Uterus (tissue), 4 donors: Measurements from ENCODE around the gene NPFF. TPM values are rescaled to one million over a fixed set of nuclear protein-coding genes. Genes with fewer than 3 reads are reported as not detected.
A peak's percentile ranks its signal among the peaks of the same experiment; 100 is the strongest.

ENCODE experiments used
- DNase-seq, 2 donors: peaks; one replicate each; pipeline ENCODE4 v3.0.0-alpha.2; 2019 to 2020
- H3K27ac ChIP-seq, 2 donors: fragments of 200-600 bp; sonication (generic); 1 replicate in 1 of 2; 2 replicates in 1 of 2; pipeline ENCODE4 v1.5.1; 2016 to 2018
- H3K27me3 ChIP-seq, 2 donors: fragments of 200-600 bp; sonication (generic); one replicate each; pipeline ENCODE4 v1.5.1; 2018 to 2019; ENCODE audit warnings: control low read depth in 1 of 2
- H3K36me3 ChIP-seq, 2 donors: fragments of 200-600 bp; sonication (generic); one replicate each; pipeline ENCODE4 v1.5.1; 2019; ENCODE audit warnings: control low read depth in 1 of 2
- H3K4me1 ChIP-seq, 2 donors: fragments of 200-600 bp; sonication (generic); one replicate each; pipeline ENCODE4 v1.5.1; 2018 to 2019; ENCODE audit warnings: control low read depth in 1 of 2
- H3K4me3 ChIP-seq, 2 donors: fragments of 200-600 bp; sonication (generic); 1 replicate in 1 of 2; 2 replicates in 1 of 2; pipeline ENCODE4 v1.5.1; 2018 to 2019; ENCODE audit warnings: mild to moderate bottlenecking in 1 of 2
- H3K9me3 ChIP-seq, 2 donors: fragments of 200-600 bp; sonication (generic); one replicate each; pipeline ENCODE4 v1.5.1; 2019; ENCODE audit warnings: control low read depth in 1 of 2
- CTCF ChIP-seq, 4 experiments: fragments of 200-600 bp in 2 of 4; fragments of 450-650 bp in 2 of 4; sonication (generic) in 2 of 4; IDR thresholded peaks; one replicate each; pipeline ENCODE4 v1.5.1; 2016 to 2019; ENCODE audit warnings: antibody characterized with exemption in 4 of 4, mild to moderate bottlenecking in 2 of 4, moderate library complexity in 1 of 4
- POLR2A ChIP-seq, 2 donors: fragments of 450-650 bp; IDR thresholded peaks; one replicate each; pipeline ENCODE4 v1.6.1; 2016; ENCODE audit warnings: antibody characterized with exemption in 2 of 2, mild to moderate bottlenecking in 1 of 2, moderate library complexity in 1 of 2
- intact Hi-C: fragments of 100-400 bp; cut with DNase I; formaldehyde crosslinking; loops from one replicate; pipeline ENCODE4 v1.15.1; 2023; ENCODE audit warnings: low total_unique reads
- total RNA-seq, 4 donors: library from RNA; depleted of rRNA in 3 of 4; stranded (reverse); fragments of >200 nt in 3 of 4; gene quantifications; one replicate each; pipeline versions ENCODE4 v1.1.0 to v1.2.4, GENCODE V29; 2014 to 2023
- donor health status: DM: yes; HTN: yes; CAD: no.

NPFF gene
- total RNA-seq, 4 donors from 2014 or later, result not detected

DNA sequence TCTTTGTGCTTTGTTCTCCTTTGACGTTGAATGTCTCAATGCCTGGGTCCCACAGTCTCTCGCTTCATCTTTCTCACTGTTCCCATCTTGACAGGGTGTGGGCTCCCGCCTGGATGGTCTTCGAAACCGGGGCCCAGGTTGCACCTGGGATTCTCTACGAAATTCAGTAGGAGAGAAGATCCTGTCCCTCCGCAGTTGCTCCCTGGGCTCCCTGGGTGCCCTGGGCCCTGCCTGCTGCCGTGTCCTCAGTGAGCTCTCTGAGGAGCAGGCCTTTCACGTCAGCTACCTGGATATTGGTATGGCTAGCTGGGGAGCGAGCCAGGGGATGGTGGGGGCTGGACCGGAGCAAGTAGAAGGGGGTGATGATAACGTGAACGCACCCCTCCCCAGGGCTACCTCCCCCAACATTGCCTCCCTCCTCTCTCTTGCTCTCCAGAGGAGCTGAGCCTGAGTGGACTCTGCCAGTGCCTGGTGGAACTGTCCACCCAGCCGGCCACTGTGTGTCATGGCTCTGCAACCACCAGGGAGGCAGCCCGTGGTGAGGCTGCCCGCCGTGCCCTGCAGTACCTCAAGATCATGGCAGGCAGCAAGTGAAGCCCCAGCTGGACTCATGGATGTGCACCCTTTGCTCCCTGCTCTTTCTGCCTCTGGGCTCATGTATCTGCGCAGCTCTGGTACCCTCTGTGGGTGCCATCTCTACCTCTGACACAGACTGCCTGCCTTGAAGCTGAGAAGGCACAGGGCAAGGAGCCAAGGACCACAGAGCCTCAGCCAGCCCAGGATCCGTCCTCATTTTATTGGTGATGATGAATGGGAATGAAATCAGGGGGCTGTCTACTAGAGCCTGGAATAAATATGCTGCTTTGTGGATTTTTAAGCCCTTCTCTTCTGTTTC is 1.5 kb downstream of the NPFF start:
- Histone ChIP-seq H3K36me3 (no peaks in the 10 kb centered on the region), H3K27me3 (no peaks in the 10 kb centered on the region), H3K27ac (peak overlapping the region in 1 of 2 donors; percentile 28), H3K4me3 (no peak overlapping the region), H3K9me3 (no peaks in the 10 kb centered on the region), H3K4me1 (peaks cover 0 to 19% of the 10 kb centered on the region in 2 donors)
- DNase-seq, result no peak
- intact Hi-C loops, result loop anchor here (2.0 to 10.0 kb wide), 2 partner anchors 51 to 153 kb away; partner anchors contain the start of gene PCBP2
- no peak for TF ChIP-seq CTCF (IDR thresholded peaks at IDR 0.05)
- TF ChIP-seq POLR2A (IDR thresholded peaks at IDR 0.05), result no peak

DNA sequence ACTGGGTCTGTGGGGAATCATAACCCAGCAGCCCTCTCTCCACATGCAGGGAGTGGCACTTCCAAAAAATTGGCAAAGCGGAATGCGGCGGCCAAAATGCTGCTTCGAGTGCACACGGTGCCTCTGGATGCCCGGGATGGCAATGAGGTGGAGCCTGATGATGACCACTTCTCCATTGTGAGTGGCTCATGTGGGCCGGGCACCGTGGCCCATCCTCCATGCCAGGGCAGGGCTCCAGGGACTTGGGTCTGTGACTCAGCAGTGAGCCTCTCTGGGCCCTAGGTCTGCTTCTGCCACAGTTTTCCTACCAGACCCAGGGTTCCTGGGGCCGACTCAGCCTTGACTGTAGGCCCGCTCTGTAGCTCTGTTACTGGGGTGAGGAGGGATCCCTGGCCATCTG is 2.2 kb downstream of the NPFF start:
- Histone ChIP-seq H3K4me3 (no peak overlapping the region), H3K36me3 (no peaks in the 10 kb centered on the region), H3K27me3 (no peaks in the 10 kb centered on the region), H3K27ac (peak overlapping the region in 1 of 2 donors; percentile 28), H3K4me1 (peaks cover 0 to 19% of the 10 kb centered on the region in 2 donors), H3K9me3 (no peaks in the 10 kb centered on the region)
- no peak for DNase-seq
- no peak for TF ChIP-seq POLR2A (IDR thresholded peaks at IDR 0.05)
- TF ChIP-seq CTCF (IDR thresholded peaks at IDR 0.05), result no peak
- intact Hi-C loops, result loop anchor here (10.0 kb wide), 1 partner anchor 50 kb away; the partner anchor contains the start of gene PCBP2

DNA sequence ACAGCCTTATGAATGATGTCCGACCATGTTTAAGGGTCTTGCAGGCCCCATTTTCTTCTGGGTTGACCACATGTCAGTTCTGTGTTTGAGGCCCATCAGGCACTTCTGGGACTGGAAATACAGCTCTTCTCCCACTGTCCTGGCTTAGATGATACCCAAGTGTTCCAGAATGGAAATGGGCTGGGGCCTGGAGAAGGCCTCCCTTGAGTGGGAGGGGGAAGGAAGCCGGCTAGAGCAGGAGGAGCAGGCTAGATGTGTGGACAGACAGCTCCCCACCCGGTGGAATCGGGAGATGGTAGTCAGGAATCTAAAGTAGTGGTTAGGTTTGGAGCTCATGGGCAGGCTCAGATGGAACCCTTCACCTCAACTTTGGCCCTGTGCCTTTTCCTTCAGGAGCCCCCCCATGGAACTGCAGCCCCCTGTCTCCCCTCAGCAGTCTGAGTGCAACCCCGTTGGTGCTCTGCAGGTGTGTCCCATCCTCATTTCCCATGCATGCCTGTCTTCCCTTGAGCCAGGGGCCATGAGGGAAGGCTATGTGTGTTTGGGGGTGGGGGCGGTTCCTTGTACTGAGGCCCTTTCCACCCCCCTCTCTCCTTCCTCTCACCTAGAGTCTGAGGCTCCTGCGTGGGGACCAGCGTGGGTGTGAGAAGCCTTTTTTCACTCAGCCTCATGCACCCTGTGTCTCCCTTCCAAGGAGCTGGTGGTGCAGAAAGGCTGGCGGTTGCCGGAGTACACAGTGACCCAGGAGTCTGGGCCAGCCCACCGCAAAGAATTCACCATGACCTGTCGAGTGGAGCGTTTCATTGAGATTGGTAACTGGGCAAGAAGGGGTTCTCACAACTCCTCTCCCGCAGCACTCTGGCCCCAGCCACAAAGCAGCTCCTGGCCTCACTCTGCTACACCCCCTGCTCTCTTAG is 3.0 kb downstream of the NPFF start:
- DNase-seq, result no peak
- TF ChIP-seq POLR2A (IDR thresholded peaks at IDR 0.05) (no peak), CTCF (IDR thresholded peaks at IDR 0.05) (no peak)
- no peaks in the 10 kb centered on the region for H3K9me3 ChIP-seq
- intact Hi-C loops, result loop anchor here (10.0 kb wide), 1 partner anchor 49 kb away; the partner anchor contains the start of gene PCBP2
- peaks cover 0 to 19% of the 10 kb centered on the region in 2 donors for H3K4me1 ChIP-seq
- H3K27me3 ChIP-seq, result no peaks in the 10 kb centered on the region
- H3K27ac ChIP-seq, result peak overlapping the region; percentile 96 to 99
- H3K36me3 ChIP-seq, result no peaks in the 10 kb centered on the region
- H3K4me3 ChIP-seq, result no peak overlapping the region

DNA sequence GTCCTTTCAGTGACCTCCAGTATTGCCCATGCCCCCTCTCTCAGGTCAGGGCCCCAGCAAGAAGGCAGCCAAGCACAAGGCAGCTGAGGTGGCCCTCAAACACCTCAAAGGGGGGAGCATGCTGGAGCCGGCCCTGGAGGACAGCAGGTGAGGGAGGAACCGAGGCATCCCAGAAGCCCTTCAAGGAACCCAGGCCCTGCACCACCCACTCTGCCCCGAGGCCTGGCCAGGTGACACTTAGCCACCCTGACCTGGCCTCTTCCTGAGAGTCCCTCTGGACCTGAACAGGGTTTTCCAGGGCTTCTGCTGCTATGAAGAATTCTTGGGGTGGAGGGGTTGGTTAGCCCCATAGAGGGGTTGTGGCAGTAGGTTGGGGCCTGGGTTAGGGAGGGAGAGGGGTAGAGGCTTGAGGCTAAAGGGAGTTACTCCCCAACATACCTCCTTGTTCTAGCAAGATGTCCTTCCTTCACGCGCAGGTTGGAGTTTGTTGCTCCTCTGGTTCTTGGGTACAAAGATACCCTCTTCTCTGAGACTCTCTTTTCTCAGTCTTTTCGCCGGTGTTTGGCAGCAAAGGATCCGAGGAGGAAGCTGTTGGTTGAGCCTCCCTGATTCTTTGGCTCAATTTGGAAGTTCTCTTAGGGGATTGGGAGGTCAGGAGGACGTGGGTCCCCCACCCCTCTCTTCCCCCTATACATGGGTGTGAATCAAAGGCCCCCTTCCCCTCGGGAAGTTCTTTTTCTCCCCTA is 4.1 kb downstream of the NPFF start:
- TF ChIP-seq POLR2A (IDR thresholded peaks at IDR 0.05) (no peak), CTCF (IDR thresholded peaks at IDR 0.05) (no peak)
- intact Hi-C loops, result loop anchor here (10.0 kb wide), 1 partner anchor 48 kb away; the partner anchor contains the start of gene PCBP2
- no peaks in the 10 kb centered on the region for H3K9me3 ChIP-seq
- peak overlapping the region; percentile 96 to 99 for H3K27ac ChIP-seq
- H3K36me3 ChIP-seq, result no peaks in the 10 kb centered on the region
- peaks cover 0 to 19% of the 10 kb centered on the region in 2 donors for H3K4me1 ChIP-seq
- no peaks in the 10 kb centered on the region for H3K27me3 ChIP-seq
- peak in 1 of 2 donors; percentile 18 for DNase-seq
- no peak overlapping the region for H3K4me3 ChIP-seq
